Inflammatory macrophage treated with lipopolysaccharide for 1 hour (primary cell): ENCODE data around the gene YIPF5.

Experiments used
- DNase-seq, 2 donors: peaks; one replicate each; pipeline ENCODE4 v3.0.0-alpha.2; 2020 to 2022

The YIPF5 gene

GRCh38 chr5:144122081-144122480, 48.4 kb downstream of the YIPF5 start:
- DNase-seq, result no peak

GRCh38 chr5:144121577-144121976, 48.9 kb downstream of the YIPF5 start:
- no peak for DNase-seq

GRCh38 chr5:144120661-144121180, 49.7 kb downstream of the YIPF5 start:
- no peak for DNase-seq

- DNase-seq, result no peak
Observed at GRCh38 chr5:144117412-144117811, 53.0 kb downstream of the YIPF5 start.

- DNase-seq, result no peak
Observed at GRCh38 chr5:144114571-144114970, 55.9 kb downstream of the YIPF5 start.
